ENCODE measurements around the gene SGMS1. TPM values are rescaled to one million over a fixed set of nuclear protein-coding genes. Genes with fewer than 3 reads are reported as not detected.

The SGMS1 gene
- total RNA-seq, 1 donor from 2014 or later, result 9.2 TPM

- no peaks in the 10 kb centered on the region for H3K9me3 Mint-ChIP-seq
Observed at GRCh38 chr10:50437248-50437647, 186.5 kb downstream of the SGMS1 start.

GRCh38 chr10:50436805-50437204 is 187.0 kb downstream of the SGMS1 start:
- no peaks in the 10 kb centered on the region for H3K27me3 ChIP-seq
- H3K4me3 ChIP-seq, result no peak overlapping the region
- H3K4me1 ChIP-seq, result peaks cover 12% of the 10 kb centered on the region
- H3K9me3 ChIP-seq (ENCODE audit: low read depth), result no peaks in the 10 kb centered on the region
- H3K9me3 Mint-ChIP-seq, result no peaks in the 10 kb centered on the region
- DNase-seq (ENCODE audit: low spot score), result no peak
- no peak overlapping the region for H3K4me3 Mint-ChIP-seq
- no peak overlapping the region for H3K27ac ChIP-seq
- H3K27me3 Mint-ChIP-seq (ENCODE audit: insufficient read depth, low read depth), result no peaks in the 10 kb centered on the region
- H3K4me1 Mint-ChIP-seq, result peaks cover 8% of the 10 kb centered on the region
- peaks cover 1% of the 10 kb centered on the region for H3K36me3 Mint-ChIP-seq
- no peaks in the 10 kb centered on the region for H3K36me3 ChIP-seq
- no peaks in the 10 kb centered on the region for H3K79me2 ChIP-seq (ENCODE audit: low read depth)
- H3K4me2 ChIP-seq, result no peak overlapping the region
- H3K27ac Mint-ChIP-seq, result no peak overlapping the region
- H3F3A ChIP-seq (ENCODE audit: low read depth), result peaks cover 5% of the 10 kb centered on the region
- H2AFZ ChIP-seq (replicated peaks), result no peak overlapping the region
- H3K9ac ChIP-seq, result no peak overlapping the region
- no peak for TF ChIP-seq EZH2 (IDR thresholded peaks at IDR 0.05)
- TF ChIP-seq CTCF (IDR thresholded peaks at IDR 0.05), result no peak
- no peak for TF ChIP-seq EZH2phosphoT487 (IDR thresholded peaks at IDR 0.05)
- H4K20me1 ChIP-seq (ENCODE audit: low read depth), result no peaks in the 10 kb centered on the region

More at GRCh38 chr10:50437248-50437647, 186.5 kb downstream of the SGMS1 start:
- no peaks in the 10 kb centered on the region for H3K36me3 ChIP-seq
- H3K4me3 ChIP-seq, result no peak overlapping the region
- no peaks in the 10 kb centered on the region for H3K27me3 Mint-ChIP-seq (ENCODE audit: insufficient read depth, low read depth)
- H3K4me1 ChIP-seq, result peaks cover 12% of the 10 kb centered on the region
- H3K36me3 Mint-ChIP-seq, result peaks cover 1% of the 10 kb centered on the region
- H3K9me3 ChIP-seq (ENCODE audit: low read depth), result no peaks in the 10 kb centered on the region
- H3K27ac ChIP-seq, result no peak overlapping the region
- H2AFZ ChIP-seq (replicated peaks), result no peak overlapping the region
- no peak overlapping the region for H3K4me2 ChIP-seq
- peaks cover 5% of the 10 kb centered on the region for H3F3A ChIP-seq (ENCODE audit: low read depth)
- no peak for DNase-seq (ENCODE audit: low spot score)
- no peak overlapping the region for H3K27ac Mint-ChIP-seq
- H3K79me2 ChIP-seq (ENCODE audit: low read depth), result no peaks in the 10 kb centered on the region
- H4K20me1 ChIP-seq (ENCODE audit: low read depth), result no peaks in the 10 kb centered on the region
- no peaks in the 10 kb centered on the region for H3K27me3 ChIP-seq
- H3K9ac ChIP-seq, result no peak overlapping the region
- no peak overlapping the region for H3K4me3 Mint-ChIP-seq
- TF ChIP-seq EZH2 (IDR thresholded peaks at IDR 0.05) (no peak), EZH2phosphoT487 (IDR thresholded peaks at IDR 0.05) (no peak), CTCF (IDR thresholded peaks at IDR 0.05) (no peak)
- H3K4me1 Mint-ChIP-seq, result peaks cover 8% of the 10 kb centered on the region

- H4K20me1 ChIP-seq (ENCODE audit: low read depth), result no peaks in the 10 kb centered on the region
- peaks cover 3% of the 10 kb centered on the region for H3K4me1 Mint-ChIP-seq
- no peak overlapping the region for H3K27ac Mint-ChIP-seq
- H3K27me3 Mint-ChIP-seq (ENCODE audit: insufficient read depth, low read depth), result no peaks in the 10 kb centered on the region
- H3F3A ChIP-seq (ENCODE audit: low read depth), result peaks cover under 1% of the 10 kb centered on the region
- H3K4me3 Mint-ChIP-seq, result no peak overlapping the region
- H3K4me2 ChIP-seq, result no peak overlapping the region
- DNase-seq (ENCODE audit: low spot score), result no peak
- no peak overlapping the region for H3K9ac ChIP-seq
- no peaks in the 10 kb centered on the region for H3K9me3 Mint-ChIP-seq
- H3K4me1 ChIP-seq, result peaks cover 2% of the 10 kb centered on the region
- H3K79me2 ChIP-seq (ENCODE audit: low read depth), result no peaks in the 10 kb centered on the region
- no peak for TF ChIP-seq EZH2 (IDR thresholded peaks at IDR 0.05)
- no peak for TF ChIP-seq EZH2phosphoT487 (IDR thresholded peaks at IDR 0.05)
- TF ChIP-seq CTCF (IDR thresholded peaks at IDR 0.05), result no peak
- peaks cover 1% of the 10 kb centered on the region for H3K36me3 Mint-ChIP-seq
- H3K4me3 ChIP-seq, result no peak overlapping the region
- no peaks in the 10 kb centered on the region for H3K9me3 ChIP-seq (ENCODE audit: low read depth)
- H2AFZ ChIP-seq (replicated peaks), result no peak overlapping the region
- no peaks in the 10 kb centered on the region for H3K36me3 ChIP-seq
- H3K27me3 ChIP-seq, result no peaks in the 10 kb centered on the region
- no peak overlapping the region for H3K27ac ChIP-seq
Observed at GRCh38 chr10:50432211-50433009, 191.3 kb downstream of the SGMS1 start.

All from neural progenitor cell (in vitro differentiated cells).